Breast epithelium (tissue), 3 donors: ENCODE measurements around the gene CLK4.

Experiments used
- CTCF ChIP-seq, 3 donors: fragments of 450-650 bp; IDR thresholded peaks; one replicate each; pipeline ENCODE4 v1.5.1; 2016 to 2017; ENCODE audit warnings: antibody characterized with exemption in 3 of 3, mild to moderate bottlenecking in 3 of 3, moderate library complexity in 3 of 3
- POLR2A ChIP-seq: fragments of 450-650 bp; IDR thresholded peaks from one replicate; pipeline ENCODE4 v1.6.1; 2016; ENCODE audit warnings: antibody characterized with exemption, mild to moderate bottlenecking, moderate library complexity

GRCh38 chr5:178576591-178577351, 50.1 kb downstream of the CLK4 start:
- TF ChIP-seq CTCF (IDR thresholded peaks at IDR 0.05) (no peak), POLR2A (no peak)
